Testis (tissue), 2 donors: ENCODE data around the gene EMX2.

ENCODE experiments used
- POLR2A ChIP-seq: fragments of 450-650 bp; IDR thresholded peaks from one replicate; pipeline ENCODE4 v1.6.1; 2017; ENCODE audit warnings: antibody characterized with exemption, mild to moderate bottlenecking, moderate library complexity
- TF ChIP-seq, protein P1 (sequence below), 3 experiments: fragments of 450-650 bp in 2 of 3; fragments of 200-600 bp in 1 of 3; sonication (generic) in 1 of 3; IDR thresholded peaks; one replicate each; pipeline ENCODE4 v1.5.1; 2016 to 2019; ENCODE audit warnings: antibody characterized with exemption in 3 of 3, mild to moderate bottlenecking in 2 of 3, moderate library complexity in 1 of 3

DNA sequence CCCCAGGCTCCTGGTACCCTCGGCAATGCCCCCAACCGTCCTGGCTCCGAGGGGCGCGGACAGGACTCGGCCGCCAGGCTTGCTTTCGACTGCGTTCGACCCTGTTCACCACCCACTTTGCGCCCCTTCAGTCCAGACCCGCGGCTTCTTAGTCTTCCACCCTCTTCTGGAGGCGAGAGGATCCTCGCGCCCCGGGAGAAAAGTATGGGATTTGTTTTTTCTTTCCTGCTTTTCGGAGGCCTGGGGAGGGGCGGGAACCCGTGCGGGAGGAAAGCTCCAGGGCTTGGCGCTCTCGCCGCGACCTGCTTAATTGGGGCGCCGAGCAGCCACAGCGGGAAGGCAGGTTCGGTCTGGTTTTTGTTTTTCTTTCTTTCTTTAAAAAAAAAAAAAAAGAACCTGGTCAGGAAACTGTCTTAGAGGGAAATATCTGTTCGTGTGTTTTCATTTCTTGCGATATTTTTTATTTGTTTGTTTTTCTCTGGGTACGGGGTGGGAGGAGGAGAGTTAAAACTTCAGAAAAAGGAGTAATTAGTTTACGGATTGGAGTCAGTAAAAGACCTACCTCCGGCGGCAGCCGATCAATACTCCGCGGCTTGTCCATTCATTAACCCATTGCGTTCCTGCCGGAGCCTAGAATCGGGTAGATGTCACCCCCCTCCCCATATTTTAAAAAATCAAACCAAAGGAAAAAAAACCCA, 1.6 kb downstream of the EMX2 start:
- no peak for TF ChIP-seq POLR2A
- TF ChIP-seq, protein P1, sequence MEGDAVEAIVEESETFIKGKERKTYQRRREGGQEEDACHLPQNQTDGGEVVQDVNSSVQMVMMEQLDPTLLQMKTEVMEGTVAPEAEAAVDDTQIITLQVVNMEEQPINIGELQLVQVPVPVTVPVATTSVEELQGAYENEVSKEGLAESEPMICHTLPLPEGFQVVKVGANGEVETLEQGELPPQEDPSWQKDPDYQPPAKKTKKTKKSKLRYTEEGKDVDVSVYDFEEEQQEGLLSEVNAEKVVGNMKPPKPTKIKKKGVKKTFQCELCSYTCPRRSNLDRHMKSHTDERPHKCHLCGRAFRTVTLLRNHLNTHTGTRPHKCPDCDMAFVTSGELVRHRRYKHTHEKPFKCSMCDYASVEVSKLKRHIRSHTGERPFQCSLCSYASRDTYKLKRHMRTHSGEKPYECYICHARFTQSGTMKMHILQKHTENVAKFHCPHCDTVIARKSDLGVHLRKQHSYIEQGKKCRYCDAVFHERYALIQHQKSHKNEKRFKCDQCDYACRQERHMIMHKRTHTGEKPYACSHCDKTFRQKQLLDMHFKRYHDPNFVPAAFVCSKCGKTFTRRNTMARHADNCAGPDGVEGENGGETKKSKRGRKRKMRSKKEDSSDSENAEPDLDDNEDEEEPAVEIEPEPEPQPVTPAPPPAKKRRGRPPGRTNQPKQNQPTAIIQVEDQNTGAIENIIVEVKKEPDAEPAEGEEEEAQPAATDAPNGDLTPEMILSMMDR (IDR thresholded peaks at IDR 0.05), result no peak
